Stimulated activated CD8-positive, alpha-beta memory T cell treated with anti-CD3 and anti-CD28 coated beads, Interleukin-12 subunit alpha, Interleukin-12 subunit beta, amount 100 ng/mL, for 24 hours (primary cell): ENCODE data around the gene RNF34.

Source experiments
- DNase-seq: peaks from one replicate; pipeline ENCODE4 v3.0.0-alpha.2; 2020; ENCODE audit errors: extremely low read depth

The RNF34 gene

DNA sequence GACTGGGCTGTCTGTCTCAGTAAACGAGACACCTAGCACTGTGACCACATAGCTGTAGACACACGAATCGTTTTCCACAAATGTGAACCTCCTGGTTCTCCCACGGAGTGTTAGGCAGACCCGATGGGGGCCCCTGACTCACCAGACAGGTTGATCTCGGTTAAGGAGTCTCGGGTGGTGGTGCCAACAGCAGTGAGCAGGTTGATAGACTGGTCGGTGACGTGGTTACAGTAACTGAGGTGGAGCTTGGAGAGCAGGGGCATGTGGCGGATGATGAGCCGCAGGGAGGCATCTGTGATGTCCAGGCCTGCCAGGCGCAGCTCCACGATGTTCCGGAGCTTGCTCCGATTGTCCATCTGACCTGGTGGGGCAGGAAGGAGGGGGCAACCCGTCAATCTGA is 39.8 kb downstream of the RNF34 start:
- DNase-seq, result no peak

DNA sequence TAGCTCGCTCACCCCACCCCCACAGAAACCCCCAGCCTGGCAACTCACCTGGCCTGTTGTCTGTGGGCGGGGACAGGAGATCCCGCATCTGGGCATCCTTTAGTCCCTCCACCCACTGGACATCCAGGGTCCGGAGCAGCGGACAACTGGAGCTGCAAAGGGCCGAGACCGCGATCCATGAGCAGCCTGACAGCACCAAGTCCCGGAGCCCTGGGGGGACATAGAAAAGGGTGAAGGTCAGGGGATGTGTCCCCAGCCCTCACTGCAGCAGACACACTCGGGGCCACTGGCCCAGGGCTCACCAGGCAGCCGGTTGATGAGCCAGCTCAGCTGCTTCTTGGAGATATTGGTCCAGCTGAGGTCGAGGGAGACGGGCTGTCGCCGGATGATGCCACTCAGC is 40.9 kb downstream of the RNF34 start:
- no peak for DNase-seq

DNA sequence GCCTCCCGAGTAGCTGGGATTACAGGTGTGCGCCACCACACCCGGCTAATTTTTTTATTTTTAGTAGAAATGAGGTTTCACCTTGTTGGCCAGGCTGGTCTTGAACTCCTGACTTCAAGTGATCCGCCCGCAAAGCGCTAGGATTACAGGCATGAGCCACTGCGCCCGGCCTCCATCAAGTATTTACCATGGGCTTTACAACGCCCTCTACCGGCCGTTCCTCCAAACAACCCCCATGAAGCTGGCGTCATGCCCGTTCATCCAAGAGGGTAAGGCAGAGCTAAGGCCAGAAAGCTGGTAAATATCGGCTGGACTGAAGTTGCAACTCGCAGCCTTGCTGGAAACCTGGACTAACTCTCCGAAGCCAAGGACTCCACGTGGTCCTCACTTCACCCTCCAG is 41.6 kb downstream of the RNF34 start:
- DNase-seq, result no peak

DNA sequence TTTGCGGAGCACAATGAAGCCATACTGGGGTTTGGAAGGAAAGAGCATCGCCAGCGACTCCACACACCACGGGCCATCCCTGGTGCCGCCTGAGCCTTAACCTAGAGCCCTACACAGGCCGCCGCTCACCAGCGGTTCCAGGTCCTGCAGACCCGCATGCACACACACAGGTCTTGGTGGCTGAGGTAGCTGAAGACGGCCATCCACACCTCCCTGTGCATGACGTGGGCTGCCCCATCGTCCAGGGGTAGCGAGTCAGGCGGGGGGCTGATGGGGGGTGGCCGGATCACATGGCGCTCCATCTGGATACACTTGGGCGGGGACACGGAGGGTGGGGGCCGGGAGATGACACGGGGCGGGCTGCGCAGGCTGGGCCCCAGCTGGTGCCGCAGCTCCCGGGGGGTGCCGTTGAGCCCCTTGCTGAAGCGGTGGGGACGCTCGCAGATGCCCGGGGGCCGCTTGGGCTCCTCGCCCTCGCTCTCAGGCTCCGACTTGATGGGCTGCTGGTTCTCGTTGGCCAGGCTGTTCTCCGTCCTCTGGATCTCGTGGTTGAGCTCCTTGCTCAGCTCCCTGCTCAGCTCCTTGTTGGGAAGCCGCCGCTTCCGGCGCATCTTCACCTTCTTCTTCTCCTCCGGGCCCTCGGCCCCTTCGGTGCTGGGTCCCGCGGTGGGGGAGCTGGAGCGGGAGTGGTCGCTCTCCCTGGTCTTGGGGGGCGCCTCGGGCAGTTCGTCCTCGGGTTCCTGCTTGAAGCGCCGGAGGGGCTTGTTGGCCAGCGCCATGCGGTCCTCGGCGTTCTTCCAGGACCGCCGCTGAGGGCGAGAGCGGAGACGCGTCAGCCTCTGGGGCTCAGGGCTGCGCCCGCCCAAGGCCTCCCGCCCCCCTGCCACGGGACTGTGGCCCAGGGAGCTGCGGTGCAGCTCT is 42.4 kb downstream of the RNF34 start:
- no peak for DNase-seq

DNA sequence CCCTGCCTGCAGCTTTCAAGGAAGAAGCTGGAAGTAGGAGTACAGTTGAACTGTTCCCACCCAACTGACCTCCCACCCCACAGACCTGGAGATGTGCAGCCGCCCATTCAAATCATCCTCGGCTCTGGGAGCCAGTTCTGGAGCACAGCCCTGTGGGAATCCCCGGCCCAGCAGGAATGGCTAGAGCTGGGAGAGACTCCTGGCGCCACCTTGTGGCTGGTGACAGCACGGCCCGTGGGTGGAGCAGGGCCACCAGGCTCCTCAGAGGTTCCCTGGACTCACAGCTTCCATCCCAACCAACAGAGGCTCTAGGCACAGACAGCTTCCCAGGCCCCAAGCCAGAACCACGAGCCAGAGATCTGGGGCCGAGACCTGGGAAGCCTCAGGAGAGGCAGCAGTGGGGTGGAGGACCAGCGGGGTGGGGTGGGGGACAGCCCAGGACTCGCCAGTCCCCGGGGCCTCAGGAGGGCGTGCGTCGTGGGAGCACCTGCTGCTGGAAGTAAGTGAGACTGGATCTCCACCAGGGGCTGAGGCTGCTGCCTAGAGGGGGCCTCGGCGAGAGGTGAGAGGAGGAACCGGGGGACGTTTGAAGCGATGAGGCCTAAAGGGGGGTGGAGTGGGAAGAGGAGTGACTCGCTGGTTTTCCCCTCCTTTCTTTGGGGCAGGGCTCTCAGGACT is 43.4 kb downstream of the RNF34 start:
- peak; percentile 22 for DNase-seq

DNA sequence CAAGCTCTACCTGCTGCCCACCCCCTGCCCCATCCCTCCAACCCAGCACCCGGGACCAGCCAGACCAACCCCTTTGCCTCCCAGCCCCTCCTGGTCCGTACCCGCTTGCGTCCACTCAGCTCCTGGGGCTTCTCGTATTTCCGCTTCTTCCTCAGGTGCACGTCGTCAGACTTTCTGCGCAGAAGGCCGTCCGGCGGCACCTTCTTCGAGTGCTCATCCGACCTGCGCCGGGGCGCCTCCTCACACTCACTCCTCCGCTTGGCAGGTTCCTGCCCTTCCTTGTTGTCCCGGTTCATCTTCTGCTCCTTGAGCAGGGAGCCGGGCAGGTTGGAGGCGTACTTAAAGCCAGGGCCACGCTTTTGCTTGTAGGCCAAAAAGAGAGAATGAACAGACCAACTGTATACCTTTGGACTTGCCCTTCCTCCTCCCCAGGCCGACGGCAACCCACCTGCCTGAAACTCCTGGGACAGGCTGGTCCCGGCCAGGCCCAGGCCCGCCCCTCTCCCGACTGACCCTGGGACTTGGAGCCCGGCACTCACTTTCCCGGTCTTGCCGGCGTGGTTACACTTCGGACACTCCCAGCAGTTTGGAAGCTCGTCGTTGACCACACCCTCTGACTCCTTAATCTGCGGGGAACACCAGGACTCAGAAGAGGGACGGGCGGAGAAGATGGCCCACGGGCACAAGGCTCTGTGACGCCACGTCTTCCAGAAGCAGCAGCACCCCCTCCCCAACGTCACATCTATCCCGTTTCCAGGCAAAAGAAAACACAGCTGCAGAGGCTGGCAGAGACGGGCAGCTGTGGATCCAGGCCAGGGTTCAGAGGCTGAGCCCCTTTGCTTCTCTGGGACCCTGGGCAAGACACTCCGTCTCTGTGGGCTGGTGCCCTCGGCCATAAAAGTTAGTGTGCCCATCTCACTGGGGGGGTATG is 44.3 kb downstream of the RNF34 start:
- DNase-seq, result no peak

DNA sequence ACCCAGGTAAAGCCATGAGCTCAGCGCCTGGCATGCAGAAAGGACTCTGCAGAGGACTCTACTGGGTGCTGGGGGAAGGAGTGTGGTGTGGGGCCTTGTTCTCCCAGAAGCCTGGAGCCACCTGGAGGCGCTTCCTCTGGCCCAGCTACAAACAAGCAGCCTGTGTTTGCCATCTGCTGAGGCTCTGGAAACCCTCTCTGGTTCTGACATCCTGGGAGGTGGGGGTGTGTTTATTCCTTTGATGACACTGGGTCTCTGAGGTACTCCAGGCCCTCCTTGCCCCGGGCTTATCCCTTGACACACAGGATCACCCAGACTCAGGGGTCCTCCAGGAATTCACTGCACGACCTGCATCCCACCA is 44.9 kb downstream of the RNF34 start:
- DNase-seq, result no peak

DNA sequence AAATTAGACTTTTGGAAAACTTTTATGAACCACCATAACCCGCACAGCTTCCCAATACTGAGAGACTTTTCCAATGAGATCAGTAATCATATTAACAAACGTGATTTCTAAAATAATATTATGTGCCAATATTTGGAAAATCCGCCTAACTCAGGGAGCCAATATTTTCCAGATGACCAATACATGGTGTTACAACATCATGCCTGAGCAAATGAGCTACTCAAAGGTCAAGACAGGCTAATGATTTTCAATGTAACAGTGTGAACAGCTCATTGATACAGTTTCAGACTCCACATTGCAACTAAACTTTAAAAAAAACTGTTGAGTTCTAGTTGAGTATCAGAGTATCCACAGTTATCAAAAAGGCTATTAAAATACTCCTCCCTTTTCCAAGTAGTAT is 46.8 kb downstream of the RNF34 start:
- no peak for DNase-seq

DNA sequence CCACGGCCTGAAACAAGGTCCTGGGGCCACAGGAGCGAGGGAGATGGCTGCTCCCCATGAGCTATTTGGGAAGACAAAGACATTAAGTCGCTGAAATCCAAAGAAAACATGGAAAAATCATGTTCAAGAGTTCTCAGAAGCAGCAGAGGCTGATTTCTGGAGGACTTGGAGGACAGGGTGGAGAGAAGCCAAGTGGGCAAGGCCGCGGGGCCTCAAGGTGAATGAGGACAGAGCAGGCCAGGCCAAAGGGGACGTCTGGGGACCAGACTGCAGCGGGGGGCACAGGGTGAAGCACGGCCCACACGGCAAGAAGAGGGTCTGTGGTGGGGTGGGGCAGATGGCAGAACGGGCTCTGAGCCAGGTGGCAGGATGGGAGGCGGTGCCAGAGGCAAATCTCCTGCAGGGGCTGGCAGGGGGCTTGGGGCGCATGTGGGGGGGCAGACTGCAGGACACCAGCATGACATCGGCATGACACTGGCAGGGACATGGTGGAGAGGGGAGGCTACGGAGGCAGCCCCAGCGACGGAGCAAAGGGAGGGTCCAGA is 48.9 kb downstream of the RNF34 start:
- no peak for DNase-seq

DNA sequence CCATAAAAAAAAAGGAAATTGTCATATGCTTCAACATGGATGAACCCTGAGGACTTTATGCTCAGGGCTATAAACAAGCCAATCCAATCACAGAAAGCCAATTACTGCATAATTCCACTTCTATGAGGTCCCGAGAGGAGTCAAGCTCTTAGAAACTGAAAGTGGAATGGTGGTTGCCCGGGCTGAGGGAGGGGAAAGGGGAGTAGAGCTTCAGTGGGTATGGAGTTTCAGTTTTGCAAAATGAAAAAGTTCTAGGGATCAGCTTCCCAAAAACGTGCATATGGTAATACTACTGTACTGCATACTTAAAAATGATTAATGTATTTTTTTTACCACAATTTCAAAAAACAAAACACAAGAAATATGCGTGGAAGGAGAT is 52.0 kb downstream of the RNF34 start:
- no peak for DNase-seq

DNA sequence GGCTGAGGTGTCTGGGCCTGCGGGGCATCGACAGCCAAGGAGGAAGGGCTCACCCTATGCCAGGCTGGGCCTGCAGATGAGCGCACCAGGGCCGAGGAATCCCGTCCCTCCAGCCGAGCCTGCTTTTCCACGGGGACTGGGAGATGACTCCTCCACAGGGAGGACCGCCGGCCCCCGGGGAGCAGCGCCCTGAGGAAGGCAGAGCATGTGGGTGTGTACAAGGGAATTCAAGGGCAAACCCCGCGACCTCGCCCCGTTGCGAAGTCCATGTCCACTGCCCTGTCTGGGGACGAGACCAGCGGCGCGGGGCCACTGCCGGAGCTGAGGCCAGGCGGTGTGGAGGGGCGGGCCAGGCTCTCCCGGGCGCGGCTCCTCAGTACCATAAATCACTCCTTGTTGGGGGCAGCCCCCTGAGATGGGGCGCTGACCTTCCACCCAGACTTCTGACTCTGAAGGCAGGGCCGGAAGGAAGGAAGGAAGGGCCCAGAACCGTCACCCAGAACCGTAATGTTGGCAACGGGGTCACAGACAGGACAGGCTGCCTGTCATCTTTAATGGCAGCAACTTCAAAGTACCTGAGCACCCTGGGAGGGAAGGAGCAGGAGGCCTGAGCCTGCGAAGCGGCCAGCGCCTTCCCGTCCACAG is 52.5 kb downstream of the RNF34 start:
- DNase-seq, result no peak

DNA sequence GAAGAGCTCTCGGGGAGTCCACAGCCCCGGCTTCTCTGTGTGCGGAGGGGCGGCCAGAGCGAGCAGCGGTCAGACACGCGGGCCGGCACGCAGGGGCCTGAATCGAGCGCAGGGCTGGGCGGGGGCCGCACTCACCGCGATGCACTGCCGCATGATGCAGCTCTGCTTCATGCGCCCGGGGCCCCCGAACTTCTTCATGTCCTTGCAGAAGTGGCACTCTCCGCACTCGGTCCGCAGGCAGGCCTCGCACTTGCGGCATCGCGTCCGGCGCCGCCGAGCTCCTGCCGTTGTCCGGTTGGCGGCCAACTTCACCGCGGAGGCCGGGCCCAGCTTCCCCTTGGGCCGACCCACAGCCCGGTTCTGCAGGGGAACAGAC is 53.1 kb downstream of the RNF34 start:
- DNase-seq, result no peak

DNA sequence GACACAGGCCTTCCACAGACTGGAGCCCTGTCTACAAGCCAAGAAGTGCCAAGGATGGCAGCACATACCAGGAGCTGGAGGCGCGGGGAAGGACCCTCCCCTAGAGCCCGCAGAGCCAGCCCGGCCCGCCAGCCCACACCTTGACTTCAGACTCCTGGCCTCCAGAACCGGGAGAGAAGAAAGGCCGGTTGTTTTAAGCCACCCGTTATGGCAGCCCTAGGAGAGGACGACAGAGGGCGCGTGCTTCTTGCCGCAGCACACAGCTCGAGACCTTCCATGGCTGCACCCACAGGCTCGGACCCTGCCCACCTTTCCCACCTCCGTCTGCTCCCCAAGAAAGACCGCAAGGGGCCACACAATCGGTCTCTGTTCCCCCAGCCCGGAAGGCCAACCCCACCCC is 53.7 kb downstream of the RNF34 start:
- no peak for DNase-seq

DNA sequence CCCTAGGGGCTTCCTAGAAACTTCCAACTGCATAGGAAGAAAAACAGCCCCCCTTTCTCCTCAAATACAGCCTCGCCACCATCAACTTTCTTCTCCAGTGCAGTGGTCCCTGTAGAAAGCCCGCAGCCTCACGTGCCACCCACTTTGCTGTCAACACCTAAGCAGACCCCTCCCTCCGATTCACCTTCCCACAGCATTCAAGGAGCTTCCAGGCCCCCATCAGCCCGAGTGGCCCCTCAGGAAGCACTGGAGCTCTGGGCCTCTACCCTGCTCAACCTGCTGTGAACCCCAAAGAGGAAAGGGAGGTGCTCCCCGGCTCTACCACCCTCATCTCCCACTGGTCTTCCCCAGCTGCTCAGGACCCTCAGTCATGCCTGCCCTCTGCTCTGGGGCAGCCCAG is 55.0 kb downstream of the RNF34 start:
- no peak for DNase-seq

DNA sequence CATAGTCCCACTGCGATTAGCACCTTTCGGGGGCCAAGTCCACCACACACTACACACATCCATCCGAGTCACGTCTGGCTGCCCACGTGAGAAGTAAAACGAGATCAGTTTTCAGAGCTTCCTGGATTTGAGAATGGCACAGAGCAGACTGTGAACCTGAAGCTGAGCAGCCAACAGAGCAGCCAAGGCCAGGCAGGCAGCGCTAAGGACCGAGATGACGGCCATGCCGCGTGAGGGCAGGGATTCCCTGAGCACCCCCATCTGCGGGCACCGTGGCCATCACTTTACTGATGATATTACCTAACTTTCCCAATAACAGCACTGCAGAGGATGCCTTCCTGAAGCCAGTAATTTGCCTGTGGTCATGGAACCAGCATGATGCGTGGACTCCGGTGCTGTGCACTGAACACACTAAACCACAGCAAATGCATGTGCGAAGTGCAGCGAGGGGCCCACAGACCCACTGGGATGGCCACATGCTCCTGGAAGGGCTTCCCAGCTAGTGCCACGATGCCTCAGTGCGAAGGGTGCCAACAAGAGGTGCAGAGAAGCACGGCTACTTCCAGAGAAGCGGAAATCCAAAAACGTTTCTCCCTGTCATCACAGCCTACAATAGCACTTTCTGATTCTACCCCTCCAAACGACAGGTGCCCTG is 56.0 kb downstream of the RNF34 start:
- no peak for DNase-seq

DNA sequence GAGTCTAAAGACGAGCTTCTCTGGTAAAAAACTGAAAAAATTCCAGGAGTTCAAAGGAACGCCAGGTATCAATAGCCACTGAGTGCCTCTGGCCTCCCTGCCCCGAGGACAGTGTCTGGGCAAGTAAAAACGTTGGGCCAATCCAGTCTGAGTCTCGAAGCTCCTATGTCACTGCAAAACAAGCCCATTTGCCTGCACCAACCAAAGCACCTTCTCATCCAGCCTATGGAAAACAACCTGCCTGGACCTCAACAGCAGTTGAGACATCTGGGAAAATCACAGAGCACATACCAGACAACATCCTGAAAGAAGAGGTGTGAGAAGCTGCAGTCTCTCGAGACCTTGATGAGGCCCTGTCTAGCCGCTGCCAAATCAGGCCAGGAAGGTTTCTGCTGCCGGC is 56.6 kb downstream of the RNF34 start:
- no peak for DNase-seq

DNA sequence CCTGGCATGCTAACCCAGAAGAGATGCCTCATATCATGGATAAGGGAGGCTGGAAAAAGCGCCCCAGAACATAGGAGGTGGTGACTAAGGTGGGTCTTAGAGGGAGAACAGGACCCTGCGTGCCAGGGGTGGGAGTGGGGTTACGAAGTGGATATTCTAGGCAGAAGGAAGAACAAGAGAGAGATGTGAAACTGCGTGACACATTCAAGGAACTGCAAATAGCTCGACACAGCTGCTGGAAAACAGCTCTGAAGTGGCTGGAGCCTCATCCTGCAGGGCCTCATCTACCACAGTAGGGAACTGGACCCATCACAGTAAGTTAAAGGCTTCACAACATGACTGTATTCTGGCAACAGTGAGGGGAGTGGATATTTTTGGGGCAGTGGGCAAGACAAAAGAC is 61.1 kb downstream of the RNF34 start:
- DNase-seq, result no peak

DNA sequence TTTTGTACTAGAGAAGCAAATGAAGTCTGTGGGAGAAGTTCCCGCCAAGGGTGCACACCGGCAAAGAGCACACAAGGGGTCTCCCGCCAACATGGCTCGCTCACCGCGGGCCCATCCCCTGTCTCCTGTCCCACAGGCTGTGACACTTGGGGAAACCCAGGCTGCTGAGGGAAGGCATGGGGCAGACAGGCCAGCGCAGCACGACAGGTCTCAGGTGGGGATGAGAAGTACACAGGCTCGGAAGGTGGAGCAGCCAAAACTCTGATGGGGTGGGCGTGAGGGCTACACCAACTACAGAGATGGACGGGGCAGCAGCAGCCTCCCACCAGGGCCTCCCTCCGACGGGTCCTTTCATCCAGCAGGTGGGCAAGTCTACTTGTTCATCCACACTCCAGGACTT is 64.4 kb downstream of the RNF34 start:
- DNase-seq, result no peak

DNA sequence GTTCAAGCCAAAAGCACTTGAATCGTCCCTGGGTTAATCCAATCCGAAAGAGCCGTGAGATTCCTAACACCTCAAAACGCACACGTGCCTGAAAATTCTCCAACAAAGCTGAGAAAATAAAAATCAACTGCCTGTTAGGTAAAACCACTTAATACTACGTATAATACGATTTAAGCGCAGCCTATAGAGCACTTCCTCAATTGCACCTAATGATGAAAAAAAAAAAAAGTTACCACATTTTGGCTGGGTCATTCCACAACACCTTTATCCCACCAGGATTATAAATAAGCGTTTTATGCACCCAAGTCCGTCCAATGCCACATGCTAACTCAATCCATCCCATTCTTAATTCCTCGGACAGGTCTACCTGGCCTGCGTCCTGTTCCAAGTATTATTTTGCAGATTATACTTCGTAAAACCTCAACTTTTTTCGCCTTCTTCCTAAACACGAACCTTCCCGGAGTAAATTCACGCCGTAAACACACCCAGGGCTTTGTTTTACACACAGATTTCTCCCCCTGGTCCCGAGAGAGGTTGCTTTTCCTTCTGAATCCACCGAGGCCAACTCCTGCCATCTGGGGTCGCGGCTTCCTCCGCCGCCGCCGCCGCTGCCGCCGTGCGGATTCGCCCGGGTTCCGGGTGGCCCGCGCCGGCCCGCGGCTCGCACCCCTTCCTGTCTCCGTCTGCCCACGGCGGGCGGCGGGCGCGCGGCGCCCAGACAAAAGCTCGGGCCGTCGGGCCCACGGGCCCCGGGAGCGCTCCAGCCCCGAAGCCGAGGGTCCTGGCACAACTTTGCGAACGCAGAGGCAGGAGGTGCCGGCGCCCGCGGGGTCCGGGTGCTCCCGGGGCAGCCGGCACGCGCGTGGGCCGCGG is 66.2 kb downstream of the RNF34 start:
- peak; percentile 11 for DNase-seq
